Uterus (tissue), 2 donors: ENCODE measurements around the gene LDLRAD4.

Experiments
- POLR2A ChIP-seq, 2 donors: fragments of 450-650 bp; IDR thresholded peaks; one replicate each; pipeline ENCODE4 v1.6.1; 2016; ENCODE audit warnings: antibody characterized with exemption in 2 of 2, mild to moderate bottlenecking in 1 of 2, moderate library complexity in 1 of 2
- TF ChIP-seq, protein P1 (sequence below), 4 experiments: fragments of 200-600 bp in 2 of 4; fragments of 450-650 bp in 2 of 4; sonication (generic) in 2 of 4; IDR thresholded peaks; one replicate each; pipeline ENCODE4 v1.5.1; 2016 to 2019; ENCODE audit warnings: antibody characterized with exemption in 4 of 4, mild to moderate bottlenecking in 2 of 4, moderate library complexity in 1 of 4

DNA sequence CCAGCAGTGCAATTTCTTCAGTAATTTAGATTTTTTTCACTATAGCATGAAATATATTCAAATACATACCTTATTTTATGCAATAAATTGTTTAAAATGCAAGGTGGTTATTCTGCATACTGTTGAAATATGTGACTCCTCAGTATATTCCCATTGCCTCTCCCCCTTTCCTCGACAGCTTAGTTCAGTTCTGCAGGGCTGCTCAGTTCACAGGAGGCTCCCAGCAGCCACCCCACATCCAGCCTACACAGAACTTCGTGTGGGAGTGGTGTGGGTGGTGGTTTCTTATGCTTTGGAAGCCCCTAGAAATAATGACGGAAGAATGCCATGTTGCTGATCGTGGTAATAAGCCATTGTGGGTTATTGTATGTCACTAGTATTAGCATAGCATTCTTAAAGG, 428.1 kb downstream of the LDLRAD4 start:
- TF ChIP-seq, protein P1, sequence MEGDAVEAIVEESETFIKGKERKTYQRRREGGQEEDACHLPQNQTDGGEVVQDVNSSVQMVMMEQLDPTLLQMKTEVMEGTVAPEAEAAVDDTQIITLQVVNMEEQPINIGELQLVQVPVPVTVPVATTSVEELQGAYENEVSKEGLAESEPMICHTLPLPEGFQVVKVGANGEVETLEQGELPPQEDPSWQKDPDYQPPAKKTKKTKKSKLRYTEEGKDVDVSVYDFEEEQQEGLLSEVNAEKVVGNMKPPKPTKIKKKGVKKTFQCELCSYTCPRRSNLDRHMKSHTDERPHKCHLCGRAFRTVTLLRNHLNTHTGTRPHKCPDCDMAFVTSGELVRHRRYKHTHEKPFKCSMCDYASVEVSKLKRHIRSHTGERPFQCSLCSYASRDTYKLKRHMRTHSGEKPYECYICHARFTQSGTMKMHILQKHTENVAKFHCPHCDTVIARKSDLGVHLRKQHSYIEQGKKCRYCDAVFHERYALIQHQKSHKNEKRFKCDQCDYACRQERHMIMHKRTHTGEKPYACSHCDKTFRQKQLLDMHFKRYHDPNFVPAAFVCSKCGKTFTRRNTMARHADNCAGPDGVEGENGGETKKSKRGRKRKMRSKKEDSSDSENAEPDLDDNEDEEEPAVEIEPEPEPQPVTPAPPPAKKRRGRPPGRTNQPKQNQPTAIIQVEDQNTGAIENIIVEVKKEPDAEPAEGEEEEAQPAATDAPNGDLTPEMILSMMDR (IDR thresholded peaks at IDR 0.05): no peak
- no peak for TF ChIP-seq POLR2A (IDR thresholded peaks at IDR 0.05)
